ENCODE results near the gene TBCCD1.
"Not testable (repeated sequence)": the region's sequence is repeated elsewhere in the genome, so short reads cannot be mapped to it uniquely, and the experiment has no call there.

The TBCCD1 gene

DNA sequence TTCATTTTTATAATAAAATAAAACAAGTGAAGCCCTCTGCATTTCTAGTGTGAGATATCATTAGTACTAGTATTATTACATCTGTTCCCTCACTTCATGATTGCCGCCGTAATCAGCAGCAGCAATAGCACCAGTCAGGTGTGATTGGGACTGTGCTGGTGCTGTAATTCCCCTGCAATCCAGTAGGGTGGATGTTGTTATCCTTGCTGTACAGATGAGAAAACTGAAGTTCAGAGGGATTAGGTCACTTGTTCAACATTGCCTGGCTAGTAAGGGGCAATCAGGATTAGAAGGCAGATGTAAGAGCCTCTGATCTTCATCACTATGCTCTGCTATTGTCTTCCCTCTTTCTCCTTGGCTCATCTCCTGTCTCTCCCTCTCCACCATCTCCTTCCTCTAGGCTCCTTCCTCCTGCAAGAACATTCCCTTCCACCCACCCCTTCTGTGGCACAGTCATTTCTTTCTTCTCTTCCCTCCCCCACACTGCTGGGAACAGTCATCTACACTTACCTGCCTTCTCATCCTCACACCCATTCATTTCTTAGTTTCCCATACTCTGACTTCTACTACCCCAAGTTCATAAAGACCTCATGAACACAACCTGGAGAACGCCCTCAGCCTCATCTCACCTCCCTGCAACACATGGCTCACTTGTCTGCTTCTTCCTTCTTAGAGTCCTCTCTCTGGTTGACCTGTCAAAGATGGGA, 52.7 kb downstream of the TBCCD1 start:
- DNase-seq: no peak

GRCh38 chr3:186513386-186513785, 53.8 kb downstream of the TBCCD1 start:
- no peak for DNase-seq

GRCh38 chr3:186512570-186513302, 54.4 kb downstream of the TBCCD1 start:
- no peak for DNase-seq

DNA sequence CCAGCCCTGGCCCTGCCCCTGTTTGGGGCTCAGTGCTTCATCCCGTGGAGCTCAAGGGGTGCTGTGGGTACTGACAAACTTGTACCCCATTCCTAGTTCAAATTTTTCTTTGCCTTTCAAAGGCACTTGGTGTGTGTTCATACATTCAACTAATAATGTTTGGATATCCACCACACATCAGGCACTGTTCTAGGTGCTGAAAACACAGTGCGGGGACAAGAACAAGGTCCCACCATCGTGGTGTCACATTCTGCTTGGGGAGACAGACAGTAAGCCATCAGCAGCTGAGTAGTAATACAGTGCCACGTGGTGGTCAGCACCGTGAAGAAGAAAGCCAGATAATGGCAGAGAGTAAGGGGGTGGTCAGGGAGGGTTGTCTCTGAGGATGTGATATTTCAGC, 55.4 kb downstream of the TBCCD1 start:
- DNase-seq: no peak

DNA sequence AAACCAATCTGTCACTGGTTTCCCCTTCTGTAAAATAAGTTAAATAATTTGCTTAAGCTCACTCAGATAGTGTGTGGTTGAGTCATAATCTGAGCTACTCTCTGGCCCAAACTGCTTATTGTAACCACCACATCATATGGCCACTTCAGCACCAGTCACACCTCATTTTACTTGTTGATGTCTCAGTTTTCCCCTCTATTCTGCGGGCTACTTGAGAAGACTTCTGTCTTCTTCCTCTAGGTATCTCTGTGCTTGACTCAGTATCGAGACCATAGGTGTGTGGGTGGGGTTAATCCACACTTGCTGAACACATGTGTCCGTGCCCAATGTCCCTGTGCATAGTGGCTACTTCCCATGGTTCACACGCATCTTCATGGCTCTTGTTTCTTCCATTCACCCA, 55.9 kb downstream of the TBCCD1 start:
- DNase-seq: no peak

DNA sequence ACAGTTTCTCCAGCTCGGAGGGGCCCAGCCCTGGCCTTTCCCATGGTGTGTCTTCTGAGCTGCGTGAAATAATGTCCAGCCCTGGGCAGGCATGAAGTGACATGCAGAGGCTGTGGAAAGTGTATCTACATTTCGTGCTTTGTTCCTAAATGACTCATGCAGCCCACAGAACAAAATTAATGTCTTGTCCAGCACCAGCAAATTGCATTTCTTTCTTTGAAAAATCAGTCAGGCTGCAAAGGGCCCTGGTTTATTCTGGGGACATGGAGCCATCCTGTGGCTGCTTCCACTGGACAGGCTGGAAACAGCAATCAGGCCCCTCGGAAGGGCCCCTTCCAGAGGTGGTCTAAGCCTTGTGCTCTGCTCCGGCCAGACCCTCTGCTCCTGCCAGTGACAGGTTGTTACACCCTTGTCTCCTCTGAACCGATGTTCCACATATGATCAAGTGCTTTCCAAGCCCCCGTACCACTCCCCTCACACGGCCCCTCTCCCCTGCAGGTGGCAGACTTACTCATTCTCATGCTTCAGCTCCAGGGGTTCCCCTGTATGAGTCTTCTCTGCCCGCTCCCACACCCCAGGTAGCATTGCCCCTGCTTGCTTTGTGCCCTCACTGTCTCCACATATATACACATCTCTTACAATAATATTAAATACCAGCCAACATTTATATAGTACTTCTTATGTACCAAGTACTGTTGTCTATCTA, 56.6 kb downstream of the TBCCD1 start:
- no peak for DNase-seq

GRCh38 chr3:186509423-186509822, 57.7 kb downstream of the TBCCD1 start:
- no peak for DNase-seq

DNA sequence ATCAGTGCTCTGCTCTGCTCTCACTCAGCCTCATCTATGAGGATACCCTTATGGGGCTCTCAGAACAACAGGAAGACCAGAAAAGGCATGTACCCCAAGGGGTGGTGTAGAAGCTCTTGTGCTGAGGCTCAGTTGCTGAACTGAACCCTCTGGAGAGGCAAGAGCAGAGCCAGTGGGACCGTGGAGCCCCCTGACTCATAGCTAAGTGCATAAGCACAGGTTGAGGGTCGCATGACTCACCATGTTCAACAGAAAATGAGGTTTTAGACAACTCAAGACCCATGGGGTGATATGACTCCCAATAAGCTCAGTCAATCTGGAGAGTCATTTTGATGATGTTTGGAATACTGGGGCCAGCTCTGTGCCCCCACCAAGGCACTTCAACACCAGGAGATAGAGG, 60.3 kb downstream of the TBCCD1 start:
- no peak for DNase-seq

GRCh38 chr3:186506191-186506739, 60.9 kb downstream of the TBCCD1 start:
- no peak for DNase-seq

GRCh38 chr3:186502966-186503712, 64.0 kb downstream of the TBCCD1 start:
- no peak for DNase-seq

DNA sequence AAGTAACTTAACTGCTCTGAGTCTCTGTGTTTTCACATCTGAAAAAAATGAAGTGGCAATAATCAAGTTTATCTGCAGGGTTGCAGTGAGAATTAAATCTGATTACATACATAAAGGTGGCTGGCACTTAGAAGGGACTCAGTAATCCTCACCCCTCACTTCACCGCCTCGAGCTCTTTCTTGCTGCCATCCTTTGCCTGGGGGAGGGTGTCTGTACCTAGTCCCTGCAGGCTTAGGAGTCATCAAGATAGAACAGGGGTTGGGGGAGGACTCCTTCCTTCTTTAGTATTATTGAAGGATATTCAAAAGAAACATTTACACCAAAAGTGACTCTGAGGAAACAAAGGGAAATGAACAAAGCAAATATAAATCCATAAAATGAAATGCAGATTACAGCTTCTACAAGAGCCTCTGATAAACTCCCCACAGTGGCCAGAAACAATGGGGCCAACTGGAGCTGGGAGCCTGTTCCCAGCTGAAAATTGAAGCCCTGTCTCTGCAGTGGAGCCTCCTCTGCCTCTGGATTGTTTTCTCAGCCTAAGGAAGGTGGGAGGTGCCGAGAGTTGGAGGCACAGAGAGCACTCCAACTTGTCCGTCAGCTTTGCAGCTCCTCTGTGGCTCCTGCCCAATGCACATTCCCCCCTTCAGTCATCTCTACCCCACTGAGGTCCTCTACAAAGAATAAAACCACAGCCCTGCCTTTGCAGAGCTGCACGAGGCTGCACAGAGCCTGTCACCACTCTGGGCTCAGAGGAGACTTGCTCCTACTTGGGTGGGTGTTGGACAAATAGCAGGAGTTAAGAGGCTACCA, 64.8 kb downstream of the TBCCD1 start:
- DNase-seq: no peak

GRCh38 chr3:186499949-186500348, 67.2 kb downstream of the TBCCD1 start:
- DNase-seq: not testable (repeated sequence)

GRCh38 chr3:186498022-186498421, 69.1 kb downstream of the TBCCD1 start:
- not testable (repeated sequence) for DNase-seq

DNA sequence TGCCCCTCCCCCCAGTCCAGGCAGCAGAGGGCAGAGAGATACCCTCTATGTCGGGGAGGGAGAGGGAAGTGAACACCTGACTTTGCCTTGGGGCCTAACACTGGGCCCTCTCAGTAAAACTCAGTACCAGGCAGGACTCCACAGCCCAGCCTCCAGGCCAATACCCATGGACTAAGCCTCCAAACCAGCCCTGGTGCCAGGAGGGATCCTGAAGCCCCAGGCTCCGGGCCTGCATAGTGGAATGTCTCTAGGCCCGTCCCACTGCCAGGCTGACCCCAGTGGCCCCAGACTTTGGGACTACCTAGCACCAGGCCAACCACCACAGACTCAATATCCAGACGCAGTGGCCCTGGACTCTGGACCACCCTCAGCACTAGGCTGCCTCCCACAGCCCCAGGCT, 69.5 kb downstream of the TBCCD1 start:
- DNase-seq: no peak

DNA sequence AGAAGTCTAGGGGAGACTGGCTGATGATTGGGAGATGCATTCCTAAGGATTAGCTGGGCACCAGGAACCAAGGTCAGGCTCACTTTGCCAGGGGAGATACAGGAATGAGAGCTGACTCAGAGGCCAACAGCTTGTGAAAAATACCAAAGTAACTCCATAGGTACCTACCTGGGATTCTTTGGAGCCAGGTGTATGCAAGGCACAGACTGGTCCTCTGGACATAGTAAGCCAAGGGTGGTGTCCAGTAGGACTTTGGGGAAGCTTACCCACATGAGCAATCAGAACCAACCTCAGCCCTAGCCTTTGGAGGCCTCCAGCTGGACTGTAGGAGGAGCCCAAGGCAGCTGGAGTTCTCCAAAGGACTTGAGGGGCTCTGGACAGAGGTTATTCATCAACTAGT, 70.5 kb downstream of the TBCCD1 start:
- no peak for DNase-seq
